PC-3 (cell line): Measurements from ENCODE around the gene CEP170B.

Experiments
- EZH2phosphoT487 ChIP-seq: fragments of 300-600 bp; sonication (generic); IDR thresholded peaks from 2 replicates; pipeline ENCODE4 v1.6.1; 2018; ENCODE audit warnings: mild to moderate bottlenecking, antibody characterized with exemption, low read length, borderline replicate concordance
- TF ChIP-seq, protein P1 (sequence below): fragments of 300-600 bp; sonication (generic); conservative IDR thresholded peaks from 2 replicates; pipeline ENCODE4 v1.5.1; 2017; ENCODE audit warnings: antibody characterized with exemption, low read depth, mild to moderate bottlenecking, low read length

DNA sequence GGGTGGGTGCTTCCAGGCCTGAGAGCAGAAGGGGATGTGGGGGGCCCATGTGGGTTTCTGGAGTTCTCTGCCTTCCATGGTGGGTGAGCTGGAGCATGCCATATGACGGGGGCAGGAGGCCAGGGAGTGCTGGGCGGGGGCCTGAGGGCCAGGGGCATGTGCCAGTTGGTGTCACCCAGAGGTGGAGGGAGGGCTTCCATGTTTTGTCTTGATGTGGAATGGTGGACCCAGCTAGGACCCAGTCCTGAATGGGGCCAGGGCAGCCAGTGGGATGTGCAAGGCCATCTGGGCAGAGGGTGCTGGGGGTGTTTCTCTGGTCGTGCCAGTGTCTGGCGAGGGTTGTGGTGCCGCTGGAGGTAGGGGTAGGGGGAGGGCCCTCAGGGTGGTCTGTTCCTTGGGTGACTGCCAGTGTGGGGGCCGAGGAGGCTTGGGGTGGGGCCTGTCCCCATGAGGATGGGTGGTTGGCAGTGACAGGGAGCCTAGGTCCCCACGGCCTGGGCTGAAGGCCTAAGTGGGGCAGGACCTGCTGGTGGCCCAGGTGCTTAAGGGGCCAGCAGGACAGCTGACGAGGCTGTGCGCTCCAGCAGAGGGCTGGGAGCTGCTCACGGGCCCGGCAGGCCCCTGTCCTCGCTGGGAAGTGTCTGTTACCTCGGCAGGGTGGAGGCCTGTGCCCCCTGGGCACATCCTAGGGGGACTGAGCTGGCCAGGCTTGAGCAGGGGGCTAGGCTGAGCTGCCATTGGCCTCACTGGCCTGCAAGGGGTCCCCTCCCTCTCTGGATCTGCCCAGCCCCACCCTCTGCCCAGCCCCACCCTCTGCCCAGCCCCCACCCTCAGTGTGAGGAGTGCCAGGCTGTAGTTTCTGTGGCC is 26.8 kb downstream of the CEP170B start:
- TF ChIP-seq EZH2phosphoT487, result no peak
- TF ChIP-seq, protein P1, sequence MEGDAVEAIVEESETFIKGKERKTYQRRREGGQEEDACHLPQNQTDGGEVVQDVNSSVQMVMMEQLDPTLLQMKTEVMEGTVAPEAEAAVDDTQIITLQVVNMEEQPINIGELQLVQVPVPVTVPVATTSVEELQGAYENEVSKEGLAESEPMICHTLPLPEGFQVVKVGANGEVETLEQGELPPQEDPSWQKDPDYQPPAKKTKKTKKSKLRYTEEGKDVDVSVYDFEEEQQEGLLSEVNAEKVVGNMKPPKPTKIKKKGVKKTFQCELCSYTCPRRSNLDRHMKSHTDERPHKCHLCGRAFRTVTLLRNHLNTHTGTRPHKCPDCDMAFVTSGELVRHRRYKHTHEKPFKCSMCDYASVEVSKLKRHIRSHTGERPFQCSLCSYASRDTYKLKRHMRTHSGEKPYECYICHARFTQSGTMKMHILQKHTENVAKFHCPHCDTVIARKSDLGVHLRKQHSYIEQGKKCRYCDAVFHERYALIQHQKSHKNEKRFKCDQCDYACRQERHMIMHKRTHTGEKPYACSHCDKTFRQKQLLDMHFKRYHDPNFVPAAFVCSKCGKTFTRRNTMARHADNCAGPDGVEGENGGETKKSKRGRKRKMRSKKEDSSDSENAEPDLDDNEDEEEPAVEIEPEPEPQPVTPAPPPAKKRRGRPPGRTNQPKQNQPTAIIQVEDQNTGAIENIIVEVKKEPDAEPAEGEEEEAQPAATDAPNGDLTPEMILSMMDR, result no peak
